SK-N-SH treated with all-trans-retinoic acid at 6 μM for 48 hours (cell line): ENCODE measurements around the gene ARAP1.

ENCODE experiments used
- ATAC-seq: fragments of 200-7000 bp; cut with Tn5 transposase; 3 replicates; pipeline ENCODE4 v1.9.1; 2020; ENCODE audit warnings: mild to moderate bottlenecking, moderate library complexity
- ARNTL ChIP-seq: fragments of 450-650 bp; formaldehyde crosslinking; IDR thresholded peaks from 2 replicates; pipeline ENCODE4 v1.5.0; 2020; ENCODE audit warnings: low read depth, mild to moderate bottlenecking, moderate library complexity, borderline replicate concordance
- BACH2 ChIP-seq: fragments of 250-450 bp; sonication (Bioruptor Pico); IDR thresholded peaks from 2 replicates; pipeline ENCODE4 v1.9.0; 2021; ENCODE audit warnings: mild to moderate bottlenecking, borderline replicate concordance
- CSDC2 ChIP-seq: fragments of 250-450 bp; sonication (Bioruptor Pico); IDR thresholded peaks from 2 replicates; pipeline ENCODE4 v1.5.0; 2020; ENCODE audit warnings: mild to moderate bottlenecking, moderate library complexity
- CSRNP3 ChIP-seq: fragments of 250-450 bp; sonication (Bioruptor Pico); IDR thresholded peaks from 2 replicates; pipeline ENCODE4 v1.5.1; 2021; ENCODE audit warnings: mild to moderate bottlenecking, moderate library complexity
- GLIS3 ChIP-seq: fragments of 250-450 bp; sonication (Bioruptor Pico); IDR thresholded peaks from 2 replicates; pipeline ENCODE4 v1.5.0; 2020; ENCODE audit warnings: mild to moderate bottlenecking, moderate library complexity
- ISL1 ChIP-seq: fragments of 250-450 bp; sonication (Bioruptor Pico); IDR thresholded peaks from 2 replicates; pipeline ENCODE4 v2.1.2; 2022; ENCODE audit warnings: mild to moderate bottlenecking, moderate library complexity
- PATZ1 ChIP-seq: fragments of 250-450 bp; sonication (Bioruptor Pico); IDR thresholded peaks from 2 replicates; pipeline ENCODE4 v1.8.0; 2020; ENCODE audit warnings: mild to moderate bottlenecking, moderate library complexity, borderline replicate concordance
- RARB ChIP-seq: fragments of 250-450 bp; sonication (Bioruptor Pico); IDR thresholded peaks from 2 replicates; pipeline ENCODE4 v1.8.0; 2021; ENCODE audit warnings: mild to moderate bottlenecking, moderate library complexity
- SNAI2 ChIP-seq: fragments of 250-450 bp; sonication (Bioruptor Pico); IDR thresholded peaks from 2 replicates; pipeline ENCODE4 v1.5.0; 2020; ENCODE audit warnings: mild to moderate bottlenecking, moderate library complexity
- TCF4 ChIP-seq: fragments of 250-450 bp; sonication (Bioruptor Pico); IDR thresholded peaks from 2 replicates; pipeline ENCODE4 v1.8.0; 2021; ENCODE audit warnings: mild to moderate bottlenecking, moderate library complexity, borderline replicate concordance
- TOX ChIP-seq: fragments of 250-450 bp; sonication (Bioruptor Pico); IDR thresholded peaks from 2 replicates; pipeline ENCODE4 v1.8.0; 2021; ENCODE audit warnings: mild to moderate bottlenecking, moderate library complexity, borderline replicate concordance
- ZC3H10 ChIP-seq: fragments of 250-450 bp; sonication (Bioruptor Pico); IDR thresholded peaks from 2 replicates; pipeline ENCODE4 v1.5.1; 2021; ENCODE audit warnings: mild to moderate bottlenecking, moderate library complexity
- ZFP3 ChIP-seq: fragments of 250-450 bp; sonication (Bioruptor Pico); IDR thresholded peaks from 2 replicates; pipeline ENCODE4 v1.5.0; 2020; ENCODE audit warnings: mild to moderate bottlenecking, moderate library complexity
- ZFP30 ChIP-seq: fragments of 450-650 bp; formaldehyde crosslinking; IDR thresholded peaks from 2 replicates; pipeline ENCODE4 v1.5.0; 2022; ENCODE audit warnings: mild to moderate bottlenecking, moderate library complexity
- ZNF565 ChIP-seq: fragments of 450-650 bp; formaldehyde crosslinking; conservative IDR thresholded peaks from 2 replicates; pipeline ENCODE4 v1.5.0; 2020; ENCODE audit warnings: low read depth, mild to moderate bottlenecking, moderate library complexity
- ZNF70 ChIP-seq: fragments of 450-650 bp; formaldehyde crosslinking; IDR thresholded peaks from 2 replicates; pipeline ENCODE4 v1.5.0; 2020; ENCODE audit warnings: mild to moderate bottlenecking, moderate library complexity
- ZNF8 ChIP-seq: fragments of 450-650 bp; formaldehyde crosslinking; IDR thresholded peaks from 2 replicates; pipeline ENCODE4 v1.5.0; 2020; ENCODE audit warnings: mild to moderate bottlenecking, moderate library complexity
- TF ChIP-seq, protein P1 (sequence below): fragments of 250-450 bp; sonication (Bioruptor Pico); IDR thresholded peaks from 2 replicates; pipeline ENCODE4 v1.5.1; 2020; ENCODE audit warnings: low read depth, mild to moderate bottlenecking, moderate library complexity
- TF ChIP-seq, protein P2 (sequence below): fragments of 250-450 bp; sonication (Bioruptor Pico); IDR thresholded peaks from 2 replicates; pipeline ENCODE4 v1.5.0; 2020; ENCODE audit warnings: mild to moderate bottlenecking, moderate library complexity

The ARAP1 gene

DNA sequence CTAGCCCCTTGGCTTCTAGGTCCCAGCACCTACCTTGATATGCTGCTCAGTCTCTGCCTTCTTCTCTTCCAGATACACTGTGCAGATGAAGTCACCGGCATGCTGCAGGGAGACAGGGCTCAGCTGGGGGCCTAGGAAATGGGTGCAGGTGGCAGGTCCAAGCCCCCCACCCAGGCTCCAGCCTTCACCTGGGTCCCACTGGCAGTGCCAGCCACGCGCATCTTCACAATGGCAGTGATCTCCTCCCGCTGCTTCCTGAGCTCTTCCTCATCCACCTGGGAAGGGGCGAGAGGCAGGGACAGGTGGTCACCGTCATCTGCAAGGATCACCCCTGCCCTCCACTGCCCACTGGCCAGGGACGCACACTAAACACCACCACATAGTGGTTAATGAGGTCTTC lies 56.9 kb downstream of the ARAP1 start:
- TF ChIP-seq, protein P1, sequence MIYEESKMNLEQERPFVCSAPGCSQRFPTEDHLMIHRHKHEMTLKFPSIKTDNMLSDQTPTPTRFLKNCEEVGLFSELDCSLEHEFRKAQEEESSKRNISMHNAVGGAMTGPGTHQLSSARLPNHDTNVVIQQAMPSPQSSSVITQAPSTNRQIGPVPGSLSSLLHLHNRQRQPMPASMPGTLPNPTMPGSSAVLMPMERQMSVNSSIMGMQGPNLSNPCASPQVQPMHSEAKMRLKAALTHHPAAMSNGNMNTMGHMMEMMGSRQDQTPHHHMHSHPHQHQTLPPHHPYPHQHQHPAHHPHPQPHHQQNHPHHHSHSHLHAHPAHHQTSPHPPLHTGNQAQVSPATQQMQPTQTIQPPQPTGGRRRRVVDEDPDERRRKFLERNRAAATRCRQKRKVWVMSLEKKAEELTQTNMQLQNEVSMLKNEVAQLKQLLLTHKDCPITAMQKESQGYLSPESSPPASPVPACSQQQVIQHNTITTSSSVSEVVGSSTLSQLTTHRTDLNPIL (CRISPR knock-in tag), result no peak
- TF ChIP-seq TOX (no peak), ZFP30 (CRISPR knock-in tag) (no peak), ISL1 (CRISPR knock-in tag) (no peak), ARNTL (no peak), TCF4 (CRISPR knock-in tag) (no peak), ZC3H10 (CRISPR knock-in tag) (no peak), CSRNP3 (CRISPR knock-in tag) (no peak), GLIS3 (CRISPR knock-in tag) (no peak), BACH2 (CRISPR knock-in tag) (no peak), ZNF565 (CRISPR knock-in tag) (no peak), PATZ1 (CRISPR knock-in tag) (no peak), ZFP3 (CRISPR knock-in tag) (no peak), CSDC2 (CRISPR knock-in tag) (no peak), SNAI2 (CRISPR knock-in tag) (no peak)
- TF ChIP-seq, protein P2, sequence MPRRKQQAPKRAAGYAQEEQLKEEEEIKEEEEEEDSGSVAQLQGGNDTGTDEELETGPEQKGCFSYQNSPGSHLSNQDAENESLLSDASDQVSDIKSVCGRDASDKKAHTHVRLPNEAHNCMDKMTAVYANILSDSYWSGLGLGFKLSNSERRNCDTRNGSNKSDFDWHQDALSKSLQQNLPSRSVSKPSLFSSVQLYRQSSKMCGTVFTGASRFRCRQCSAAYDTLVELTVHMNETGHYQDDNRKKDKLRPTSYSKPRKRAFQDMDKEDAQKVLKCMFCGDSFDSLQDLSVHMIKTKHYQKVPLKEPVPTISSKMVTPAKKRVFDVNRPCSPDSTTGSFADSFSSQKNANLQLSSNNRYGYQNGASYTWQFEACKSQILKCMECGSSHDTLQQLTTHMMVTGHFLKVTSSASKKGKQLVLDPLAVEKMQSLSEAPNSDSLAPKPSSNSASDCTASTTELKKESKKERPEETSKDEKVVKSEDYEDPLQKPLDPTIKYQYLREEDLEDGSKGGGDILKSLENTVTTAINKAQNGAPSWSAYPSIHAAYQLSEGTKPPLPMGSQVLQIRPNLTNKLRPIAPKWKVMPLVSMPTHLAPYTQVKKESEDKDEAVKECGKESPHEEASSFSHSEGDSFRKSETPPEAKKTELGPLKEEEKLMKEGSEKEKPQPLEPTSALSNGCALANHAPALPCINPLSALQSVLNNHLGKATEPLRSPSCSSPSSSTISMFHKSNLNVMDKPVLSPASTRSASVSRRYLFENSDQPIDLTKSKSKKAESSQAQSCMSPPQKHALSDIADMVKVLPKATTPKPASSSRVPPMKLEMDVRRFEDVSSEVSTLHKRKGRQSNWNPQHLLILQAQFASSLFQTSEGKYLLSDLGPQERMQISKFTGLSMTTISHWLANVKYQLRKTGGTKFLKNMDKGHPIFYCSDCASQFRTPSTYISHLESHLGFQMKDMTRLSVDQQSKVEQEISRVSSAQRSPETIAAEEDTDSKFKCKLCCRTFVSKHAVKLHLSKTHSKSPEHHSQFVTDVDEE, result no peak
- ATAC-seq, result no peak

DNA sequence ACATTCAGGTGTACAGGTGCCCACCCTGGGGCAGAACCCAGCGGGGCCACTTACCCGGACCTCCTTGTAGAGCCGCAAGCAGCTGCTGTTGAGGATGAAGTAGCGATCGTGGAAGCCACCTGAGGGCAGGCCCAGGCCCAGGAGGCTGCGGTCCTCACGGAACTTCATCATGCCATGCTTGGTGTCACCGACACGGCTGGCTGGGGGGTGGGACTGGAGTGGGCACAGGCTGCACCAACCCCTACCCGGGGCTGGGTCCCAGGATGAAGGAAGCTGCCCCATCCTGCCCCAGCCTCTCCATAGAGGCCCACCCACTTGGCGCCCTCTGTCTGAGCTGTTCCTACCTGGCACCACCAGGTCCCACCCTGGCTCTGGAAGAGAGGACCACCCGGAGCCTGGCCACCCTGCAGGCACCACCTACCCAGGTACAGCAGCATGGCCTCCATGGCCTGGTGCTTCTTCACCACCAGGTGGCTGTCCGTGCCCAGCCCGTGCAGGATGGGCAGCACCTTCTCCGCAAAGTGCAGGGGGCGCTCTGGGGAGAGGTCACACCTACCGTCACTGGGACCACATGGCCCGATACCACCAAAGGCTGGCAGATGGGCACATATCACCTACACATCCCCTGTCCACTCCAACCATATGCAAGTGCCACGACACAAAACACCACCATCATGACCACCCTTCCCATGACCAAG lies 58.8 kb downstream of the ARAP1 start:
- ATAC-seq, result no peak
- TF ChIP-seq CSRNP3 (CRISPR knock-in tag), result no peak
- TF ChIP-seq, all 23 proteins: peak for 0

- ATAC-seq, result no peak
- TF ChIP-seq, protein P2, result no peak
- TF ChIP-seq ZFP30 (CRISPR knock-in tag) (no peak), ZNF565 (CRISPR knock-in tag) (no peak), ISL1 (CRISPR knock-in tag) (no peak), ZNF70 (CRISPR knock-in tag) (no peak), ZFP3 (CRISPR knock-in tag) (no peak), ZNF8 (no peak), RARB (CRISPR knock-in tag) (no peak), CSRNP3 (CRISPR knock-in tag) (no peak)
These were observed 59.5 kb downstream of the ARAP1 start for GRCh38 chr11:72692498-72693237.
